Activated CD4-positive, alpha-beta memory T cell treated with anti-CD3 and anti-CD28 coated beads, Interleukin-2, amount 10 ng/mL, durations not matched to agents 7 days and 5 days (primary cell): ENCODE measurements around the gene DCUN1D3. TPM values are rescaled to one million over a fixed set of nuclear protein-coding genes. Genes with fewer than 3 reads are reported as not detected.

ENCODE experiments used
- CTCF ChIA-PET: fragments of 350-600 bp; sonication (Branson Sonifier 250); formaldehyde crosslinking; loops from one replicate; lab custom pipeline; 2021; ENCODE audit warnings: antibody characterized with exemption, inconsistent platforms; lab: Charles Lee
- POLR2A ChIA-PET: fragments of 350-600 bp; sonication (Branson Sonifier 250); formaldehyde crosslinking; loops from one replicate; lab custom pipeline; 2021; ENCODE audit warnings: antibody characterized with exemption; lab: Charles Lee
- DNase-seq: peaks from one replicate; pipeline ENCODE4 v3.0.0-alpha.2; 2020
- H3K27ac Mint-ChIP-seq: one replicate; pipeline ENCODE4 v1.8.0; 2021; ENCODE audit warnings: mild to moderate bottlenecking, mixed read lengths
- H3K27me3 Mint-ChIP-seq: one replicate; pipeline ENCODE4 v1.8.0; 2021; ENCODE audit warnings: mixed read lengths
- H3K36me3 Mint-ChIP-seq: one replicate; pipeline ENCODE4 v1.8.0; 2021; ENCODE audit warnings: low read depth, mixed read lengths
- H3K4me1 Mint-ChIP-seq: one replicate; pipeline ENCODE4 v1.8.0; 2021; ENCODE audit warnings: mixed read lengths
- H3K4me3 Mint-ChIP-seq: one replicate; pipeline ENCODE4 v1.8.0; 2021; ENCODE audit warnings: mild to moderate bottlenecking, mixed read lengths
- H3K9me3 Mint-ChIP-seq: one replicate; pipeline ENCODE4 v1.8.0; 2021; ENCODE audit warnings: mixed read lengths
- total RNA-seq, 2 experiments: library from RNA; stranded (reverse); gene quantifications; one replicate each; pipeline ENCODE4 v1.2.3, GENCODE V29; 2021

DCUN1D3 gene
- total RNA-seq, 2 experiments from 2014 or later: 20.7 to 21.6 TPM

DNA sequence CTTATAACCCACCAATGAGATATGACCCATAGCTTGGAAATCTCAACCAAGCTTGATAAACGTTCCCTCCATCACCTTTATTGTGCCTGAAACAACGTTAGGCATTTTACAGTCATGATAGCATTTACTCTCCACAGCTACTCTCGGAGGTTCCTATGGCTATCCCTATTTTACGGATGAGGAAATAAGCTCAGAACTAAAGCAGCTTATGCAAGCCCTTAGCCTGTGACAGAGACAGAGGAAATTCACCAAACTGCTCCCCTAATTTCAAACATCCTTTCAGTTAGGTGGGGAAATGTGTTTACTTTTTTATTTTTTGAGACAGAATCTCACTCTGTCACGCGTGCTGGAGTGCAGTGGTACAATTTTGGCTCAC is 18.7 kb downstream of the DCUN1D3 start:
- Mint-ChIP-seq H3K9me3 (no peaks in the 10 kb centered on the region), H3K36me3 (peaks cover 53% of the 10 kb centered on the region), H3K4me1 (peaks cover 77% of the 10 kb centered on the region), H3K27me3 (no peaks in the 10 kb centered on the region), H3K4me3 (no peak overlapping the region), H3K27ac (no peak overlapping the region)
- ChIA-PET CTCF (interaction anchor here (0.8 kb wide), 1 partner anchor 16 kb away, joined by 3 read pairs; no protein-coding TSS in a partner anchor), POLR2A (interaction anchor here (1.1 to 1.7 kb wide), 3 partner anchors 14 to 30 kb away, joined by 3 to 8 read pairs (median 4); partner anchors contain the start of genes DCUN1D3 and LYRM1)
- DNase-seq: no peak

DNA sequence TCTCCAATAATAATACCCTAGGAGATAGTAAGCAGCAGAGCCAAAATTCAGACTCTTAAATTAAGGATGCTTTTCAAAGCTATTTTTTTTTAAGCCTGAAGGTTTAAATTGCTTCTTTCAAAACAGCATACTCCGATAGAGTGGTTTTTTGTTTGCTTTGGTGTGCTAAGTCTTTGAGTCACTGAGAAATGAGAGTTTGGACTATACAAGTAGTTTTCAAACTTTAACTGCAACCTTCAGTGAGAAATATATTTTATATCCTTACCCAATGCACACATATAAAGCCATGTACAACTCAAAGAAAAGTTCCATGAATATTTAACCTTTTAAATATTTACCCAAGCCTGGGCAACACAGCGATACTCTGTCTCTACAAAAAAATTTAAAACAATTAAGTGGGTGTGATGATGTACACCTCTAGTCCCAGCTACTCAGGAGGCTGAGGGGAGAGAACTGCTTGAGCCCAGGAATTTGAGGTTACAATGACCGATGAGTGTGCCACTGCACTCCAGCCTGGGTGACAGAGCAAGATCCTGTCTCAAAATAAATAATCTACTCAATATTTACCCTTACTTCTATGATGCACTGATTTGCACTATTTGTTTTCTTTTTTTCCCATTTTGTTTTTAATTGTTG is 19.2 kb downstream of the DCUN1D3 start:
- ChIA-PET CTCF (interaction anchor here (0.8 kb wide), 1 partner anchor 15 kb away, joined by 3 read pairs; no protein-coding TSS in a partner anchor), POLR2A (interaction anchor here (1.1 to 1.7 kb wide), 3 partner anchors 13 to 30 kb away, joined by 3 to 8 read pairs (median 4); partner anchors contain the start of genes DCUN1D3 and LYRM1)
- Mint-ChIP-seq H3K27me3 (no peaks in the 10 kb centered on the region), H3K4me1 (peaks cover 79% of the 10 kb centered on the region), H3K4me3 (no peak overlapping the region), H3K36me3 (peaks cover 54% of the 10 kb centered on the region), H3K9me3 (no peaks in the 10 kb centered on the region), H3K27ac (peak overlapping the region; percentile 47)
- no peak for DNase-seq

DNA sequence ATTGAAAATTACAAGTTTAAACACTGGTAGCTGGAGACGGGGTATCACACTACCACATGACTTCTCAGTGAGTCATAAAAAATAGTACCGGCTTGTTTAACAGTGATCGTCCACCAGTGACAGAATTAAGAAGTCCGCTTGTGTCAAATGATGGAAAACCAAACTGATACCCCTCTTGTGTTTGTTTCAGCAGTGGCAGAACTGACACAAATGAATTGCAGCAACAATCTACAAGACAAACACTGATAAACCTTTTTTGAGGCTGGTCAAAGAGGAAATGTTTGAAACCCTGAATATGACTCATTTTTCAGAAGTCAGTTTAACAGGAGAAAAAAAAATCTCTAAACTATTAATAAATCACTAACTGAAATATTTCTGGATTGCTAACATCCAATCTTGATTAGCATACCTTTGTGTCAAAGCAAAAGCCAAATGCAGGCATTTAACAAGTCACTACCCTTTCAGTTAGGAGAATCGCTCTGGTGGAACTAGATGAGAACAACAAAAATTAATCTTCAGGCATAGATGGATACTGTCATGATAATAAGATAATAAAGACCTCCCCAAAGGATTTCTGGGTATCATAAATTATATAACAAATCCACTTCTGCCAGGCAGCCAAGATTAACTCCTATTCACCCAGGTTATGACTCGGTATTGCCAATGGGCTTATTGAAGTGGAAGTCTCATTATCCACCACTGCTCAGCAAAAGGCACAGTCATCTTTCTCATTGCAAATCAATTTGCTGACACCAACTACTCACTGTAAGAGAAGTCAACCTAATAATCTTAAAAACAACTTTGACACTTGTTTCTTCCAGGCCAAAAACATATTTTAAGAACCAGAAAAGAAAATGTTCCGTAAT is 20.8 kb downstream of the DCUN1D3 start:
- no peak overlapping the region for H3K4me3 Mint-ChIP-seq
- H3K4me1 Mint-ChIP-seq: peaks cover 80% of the 10 kb centered on the region
- H3K27me3 Mint-ChIP-seq: no peaks in the 10 kb centered on the region
- ChIA-PET POLR2A (interaction anchor here (1.4 to 7.0 kb wide), 2 partner anchors 13 to 22 kb away, joined by 6 to 113 read pairs; partner anchors contain the start of genes DCUN1D3 and LYRM1), CTCF (interaction anchor here (1.0 to 2.2 kb wide), 4 partner anchors 14 to 35 kb away, joined by 3 to 9 read pairs (median 4); partner anchors contain the start of genes DCUN1D3 and LYRM1)
- peak overlapping the region; percentile 77 for H3K27ac Mint-ChIP-seq
- H3K36me3 Mint-ChIP-seq: peaks cover 50% of the 10 kb centered on the region
- H3K9me3 Mint-ChIP-seq: no peaks in the 10 kb centered on the region
- no peak for DNase-seq

DNA sequence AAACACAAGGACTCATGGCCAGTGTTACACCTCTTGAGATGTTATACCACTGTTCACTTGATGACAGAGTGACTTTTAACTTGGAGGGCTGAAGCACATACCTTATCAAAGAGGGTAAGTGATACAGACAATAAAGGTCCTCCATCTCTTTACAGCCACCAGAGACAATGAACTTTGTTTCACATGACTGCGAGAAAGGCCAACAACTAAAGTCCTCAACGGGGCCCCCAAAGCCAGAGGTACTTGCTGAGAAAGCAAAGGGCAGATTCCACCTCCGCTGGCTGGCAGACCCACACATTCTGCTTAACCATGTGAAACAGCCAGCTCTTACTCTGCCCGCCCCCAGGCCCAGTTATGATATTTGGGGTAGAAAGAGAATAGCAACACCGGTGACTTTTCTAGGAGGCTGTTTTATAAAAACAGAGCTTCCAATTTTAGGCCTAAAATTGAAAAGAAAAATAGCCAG is 21.4 kb downstream of the DCUN1D3 start:
- Mint-ChIP-seq H3K27ac (peak overlapping the region; percentile 77), H3K4me3 (no peak overlapping the region), H3K27me3 (no peaks in the 10 kb centered on the region), H3K9me3 (no peaks in the 10 kb centered on the region), H3K4me1 (peaks cover 81% of the 10 kb centered on the region), H3K36me3 (peaks cover 44% of the 10 kb centered on the region)
- POLR2A ChIA-PET: interaction anchor here (1.4 to 7.0 kb wide), 2 partner anchors 13 to 22 kb away, joined by 6 to 113 read pairs; partner anchors contain the start of genes DCUN1D3 and LYRM1
- DNase-seq: no peak
- CTCF ChIA-PET: interaction anchor here (0.6 to 2.2 kb wide), 6 partner anchors 13 to 73 kb away, joined by 3 to 9 read pairs (median 4); partner anchors contain the start of genes DCUN1D3, ERI2, LYRM1 and REXO5

DNA sequence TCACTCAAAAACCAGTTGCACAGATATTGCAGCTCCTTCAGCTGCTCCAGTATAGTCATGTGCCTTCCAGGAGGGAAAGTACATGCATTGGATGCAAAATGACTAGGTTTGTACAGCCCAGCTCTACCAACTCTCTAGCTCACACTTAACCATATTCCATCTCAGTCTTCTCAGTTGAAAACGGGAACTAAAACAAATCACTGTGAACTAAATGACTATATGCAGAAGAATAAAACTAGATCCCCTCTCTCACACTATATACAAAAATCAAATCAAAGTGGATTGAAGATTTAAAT is 24.9 kb downstream of the DCUN1D3 start:
- Mint-ChIP-seq H3K27ac (peak overlapping the region; percentile 93), H3K4me1 (peaks cover 87% of the 10 kb centered on the region), H3K36me3 (peaks cover 45% of the 10 kb centered on the region), H3K4me3 (peak overlapping the region; percentile 41), H3K9me3 (no peaks in the 10 kb centered on the region), H3K27me3 (no peaks in the 10 kb centered on the region)
- ChIA-PET CTCF (interaction anchor here (0.7 to 3.3 kb wide), 17 partner anchors 8 to 1320 kb away, joined by 3 to 32 read pairs (median 6); partner anchors contain the start of genes DCUN1D3, LYRM1 and VPS35L), POLR2A (interaction anchor here (0.8 to 7.0 kb wide), 18 partner anchors 9 to 68 kb away, joined by 3 to 113 read pairs (median 5); partner anchors contain the start of genes DCUN1D3, ERI2, LYRM1 and REXO5)
- no peak for DNase-seq

DNA sequence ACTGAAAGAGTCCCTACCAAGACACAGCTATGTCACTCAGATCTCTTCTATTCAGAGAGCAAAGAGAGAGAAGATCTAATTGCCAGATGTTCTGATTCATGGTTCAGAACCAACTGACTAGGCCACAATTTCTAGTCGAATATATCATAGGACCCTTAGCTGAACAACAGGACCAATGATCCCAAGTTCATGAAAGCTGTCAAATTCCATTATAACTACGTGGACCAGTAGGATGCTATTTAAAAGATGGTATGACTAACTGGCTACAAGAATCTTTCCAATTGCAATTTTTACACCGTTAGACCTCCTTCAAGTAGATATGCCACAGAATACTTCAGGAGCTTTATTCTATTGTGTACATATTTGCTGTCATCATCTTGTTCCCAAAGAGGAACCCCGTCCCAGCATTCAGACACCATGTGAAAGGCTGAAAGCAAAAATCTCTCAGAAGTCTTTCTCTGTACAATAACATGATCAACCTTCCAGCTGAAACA is 26.0 kb downstream of the DCUN1D3 start:
- CTCF ChIA-PET: interaction anchor here (0.8 to 3.3 kb wide), 21 partner anchors 9 to 1319 kb away, joined by 3 to 32 read pairs (median 5); partner anchors contain the start of genes DCUN1D3, LYRM1, THUMPD1 and VPS35L
- Mint-ChIP-seq H3K36me3 (peaks cover 42% of the 10 kb centered on the region), H3K4me3 (peak overlapping the region; percentile 54), H3K9me3 (no peaks in the 10 kb centered on the region), H3K4me1 (peaks cover 76% of the 10 kb centered on the region), H3K27me3 (no peaks in the 10 kb centered on the region), H3K27ac (peak overlapping the region; percentile 93)
- DNase-seq: no peak
- POLR2A ChIA-PET: interaction anchor here (0.8 to 7.0 kb wide), 17 partner anchors 8 to 69 kb away, joined by 3 to 113 read pairs (median 5); partner anchors contain the start of genes DCUN1D3, ERI2, LYRM1 and REXO5

DNA sequence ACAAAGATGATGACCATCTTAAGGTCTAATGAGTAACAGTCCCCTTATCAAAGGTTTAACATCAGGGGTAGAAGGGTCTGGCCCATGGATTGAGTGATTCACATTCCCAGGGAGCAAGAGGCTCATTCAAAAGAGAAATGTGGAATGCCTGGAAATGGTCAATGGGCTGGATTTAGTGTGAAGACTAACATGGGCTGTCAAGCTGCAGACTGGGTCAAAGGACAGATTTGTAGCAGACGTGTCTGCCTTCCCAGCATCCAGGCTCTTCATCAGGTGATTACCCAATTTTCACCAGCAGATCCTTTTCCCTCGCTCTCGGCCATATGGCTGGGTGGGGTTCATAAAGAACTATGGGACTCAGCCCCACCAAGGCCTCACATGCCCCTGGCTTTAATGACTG is 26.8 kb downstream of the DCUN1D3 start:
- Mint-ChIP-seq H3K4me3 (no peak overlapping the region), H3K4me1 (peaks cover 74% of the 10 kb centered on the region), H3K27me3 (no peaks in the 10 kb centered on the region), H3K9me3 (no peaks in the 10 kb centered on the region), H3K27ac (peak overlapping the region; percentile 93), H3K36me3 (peaks cover 40% of the 10 kb centered on the region)
- POLR2A ChIA-PET: interaction anchor here (2.0 to 7.0 kb wide), 5 partner anchors 8 to 66 kb away, joined by 5 to 113 read pairs (median 18); partner anchors contain the start of genes DCUN1D3, ERI2, LYRM1 and REXO5
- DNase-seq: no peak
- CTCF ChIA-PET: interaction anchor here (0.6 to 3.3 kb wide), 7 partner anchors 9 to 650 kb away, joined by 3 to 32 read pairs (median 3); partner anchors contain the start of gene LYRM1

DNA sequence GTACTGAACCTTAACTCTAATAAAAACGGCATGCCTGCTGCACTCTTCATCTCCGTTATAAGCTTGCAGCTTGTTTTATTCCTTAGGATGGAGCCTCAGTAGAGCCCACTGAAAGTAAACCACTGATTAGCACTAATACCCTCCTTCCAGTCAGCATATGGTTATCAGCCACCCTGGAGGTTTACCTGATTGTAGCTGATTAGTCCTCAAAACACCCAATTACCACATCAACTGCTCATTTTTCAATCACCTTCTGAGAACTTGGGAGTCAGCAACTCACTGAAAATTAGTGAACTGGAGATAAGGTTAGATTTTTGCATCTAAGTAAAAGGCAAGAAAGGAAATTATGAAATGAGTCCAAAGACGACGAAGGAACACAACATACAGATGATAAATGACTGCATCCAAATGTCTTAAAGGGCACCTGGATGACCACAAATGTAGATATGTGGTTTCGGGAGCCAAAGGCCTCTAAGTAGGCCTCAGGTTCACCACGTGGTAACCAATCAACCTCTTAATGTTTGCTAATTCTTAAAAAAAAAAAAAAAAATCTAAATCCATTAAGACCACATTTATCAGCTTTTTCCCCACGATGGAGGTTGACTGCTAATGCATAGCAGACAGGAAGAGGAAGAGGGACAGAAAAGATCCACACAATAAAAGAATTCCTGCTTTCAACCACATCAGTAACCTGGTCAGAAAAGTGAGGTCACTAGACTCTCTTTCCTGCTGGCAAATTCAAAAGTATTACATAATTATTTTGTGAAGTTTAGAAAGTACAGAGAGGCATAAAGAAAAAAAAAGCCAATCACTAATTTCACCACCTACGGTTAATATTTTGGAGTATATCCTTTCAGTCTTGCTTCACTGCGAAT is 28.0 kb downstream of the DCUN1D3 start:
- ChIA-PET CTCF (interaction anchor here (0.7 to 3.3 kb wide), 3 partner anchors 18 to 23 kb away, joined by 3 to 32 read pairs (median 5); no protein-coding TSS in a partner anchor), POLR2A (interaction anchor here (7.0 kb wide), 1 partner anchor 29 kb away, joined by 113 read pairs; the partner anchor contains the start of genes DCUN1D3 and LYRM1)
- H3K4me1 Mint-ChIP-seq: peaks cover 76% of the 10 kb centered on the region
- H3K27ac Mint-ChIP-seq: peak overlapping the region; percentile 9
- no peaks in the 10 kb centered on the region for H3K27me3 Mint-ChIP-seq
- H3K36me3 Mint-ChIP-seq: peaks cover 42% of the 10 kb centered on the region
- no peak overlapping the region for H3K4me3 Mint-ChIP-seq
- no peak for DNase-seq
- no peaks in the 10 kb centered on the region for H3K9me3 Mint-ChIP-seq

DNA sequence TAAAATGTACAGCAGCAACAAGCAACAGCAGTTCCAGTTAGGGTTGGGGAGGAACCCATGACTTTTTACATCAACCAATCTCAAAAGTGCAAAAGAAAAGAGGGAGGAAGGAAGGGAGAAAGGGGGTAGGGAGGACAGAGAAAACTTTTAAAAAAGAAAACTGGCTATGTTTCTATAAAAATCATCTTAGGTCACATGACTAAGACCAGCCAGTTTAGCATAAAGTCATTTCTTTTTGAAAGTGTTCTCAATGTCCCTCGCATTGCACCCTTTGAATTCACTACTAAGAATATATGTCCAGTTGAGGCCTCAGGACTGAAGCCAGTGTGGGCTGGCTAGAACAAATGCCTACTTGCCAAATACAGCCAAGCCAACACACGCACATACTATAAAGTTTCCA is 28.9 kb downstream of the DCUN1D3 start:
- Mint-ChIP-seq H3K27me3 (no peaks in the 10 kb centered on the region), H3K9me3 (no peaks in the 10 kb centered on the region), H3K4me1 (peaks cover 78% of the 10 kb centered on the region), H3K36me3 (peaks cover 44% of the 10 kb centered on the region), H3K27ac (no peak overlapping the region), H3K4me3 (no peak overlapping the region)
- ChIA-PET CTCF (interaction anchor here (1.2 kb wide), 1 partner anchor 21 kb away, joined by 5 read pairs; no protein-coding TSS in a partner anchor), POLR2A (interaction anchor here (1.0 to 1.5 kb wide), 2 partner anchors 64 to 73 kb away, joined by 3 to 4 read pairs; partner anchors contain the start of genes ERI2 and REXO5)
- DNase-seq: no peak

DNA sequence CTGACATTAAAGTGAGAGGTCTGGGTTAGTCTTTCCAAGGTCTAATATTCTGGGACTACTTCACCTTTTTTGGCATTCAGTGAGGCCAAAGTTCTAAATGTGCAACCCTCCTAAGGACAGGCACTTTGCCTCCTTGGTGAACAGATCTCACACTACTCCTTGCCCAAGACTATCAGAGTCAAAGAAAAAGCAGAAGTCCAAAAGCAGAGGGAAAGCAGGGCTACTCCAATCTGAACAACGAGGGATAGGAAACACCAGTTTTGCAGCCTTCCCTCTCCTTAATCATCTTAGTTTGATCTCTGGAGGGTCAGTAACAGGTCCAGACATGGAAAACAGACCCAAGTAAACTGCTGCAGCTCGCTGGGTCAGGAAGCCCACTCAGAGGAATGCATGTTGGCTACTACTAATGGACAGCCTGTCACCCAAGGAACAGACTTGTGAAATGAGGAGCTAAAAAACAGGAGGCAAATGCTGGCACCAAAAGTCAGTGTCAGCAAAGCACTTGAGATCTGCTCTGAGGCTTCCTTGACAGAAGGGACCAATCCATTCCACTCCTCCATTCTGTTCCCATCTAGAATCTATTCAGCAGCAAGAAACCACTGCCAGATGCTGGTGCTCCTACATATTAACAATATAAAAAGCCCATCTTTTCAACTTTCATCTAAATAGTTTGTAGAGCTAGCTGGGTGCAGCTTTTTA is 29.9 kb downstream of the DCUN1D3 start:
- H3K27me3 Mint-ChIP-seq: no peaks in the 10 kb centered on the region
- no peak overlapping the region for H3K27ac Mint-ChIP-seq
- H3K4me1 Mint-ChIP-seq: peaks cover 80% of the 10 kb centered on the region
- no peak overlapping the region for H3K4me3 Mint-ChIP-seq
- no peaks in the 10 kb centered on the region for H3K9me3 Mint-ChIP-seq
- no peak for DNase-seq
- peaks cover 46% of the 10 kb centered on the region for H3K36me3 Mint-ChIP-seq
- ChIA-PET POLR2A (interaction anchor here (0.6 to 1.5 kb wide), 3 partner anchors 63 to 1326 kb away, joined by 3 to 5 read pairs (median 4); partner anchors contain the start of genes ERI2 and REXO5), CTCF (no interaction called here)

DNA sequence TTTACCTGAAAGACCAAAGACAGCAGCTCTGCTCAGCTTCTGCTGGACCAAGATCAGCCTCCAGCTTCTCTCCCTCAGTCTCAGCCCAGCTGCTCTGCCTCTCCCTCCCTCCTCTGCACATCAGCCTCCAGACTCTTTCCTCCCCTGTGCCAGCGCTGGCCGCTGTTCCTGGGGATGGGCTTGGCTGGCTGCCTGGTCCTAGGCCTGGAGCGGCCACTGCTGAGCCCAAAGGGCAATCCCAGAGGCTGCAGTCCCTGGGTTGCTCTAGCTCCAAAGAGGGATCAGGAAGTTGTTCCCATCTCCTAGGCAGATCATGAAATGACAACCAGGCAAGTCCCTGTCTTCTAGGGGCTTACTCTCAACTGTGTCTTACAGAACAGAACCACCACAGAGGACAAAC is 31.3 kb downstream of the DCUN1D3 start:
- no peak for DNase-seq
- Mint-ChIP-seq H3K4me1 (peaks cover 79% of the 10 kb centered on the region), H3K27me3 (no peaks in the 10 kb centered on the region), H3K27ac (peak overlapping the region; percentile 14), H3K4me3 (no peak overlapping the region), H3K9me3 (no peaks in the 10 kb centered on the region), H3K36me3 (peaks cover 57% of the 10 kb centered on the region)
- CTCF ChIA-PET: no interaction called here
- POLR2A ChIA-PET: no interaction called here
